GM19467 (cell line): ENCODE measurements around the gene OPTN.
"Not testable (repeated sequence)": the region's sequence is repeated elsewhere in the genome, so short reads cannot be mapped to it uniquely, and the experiment has no call there.

Experiments
- ATAC-seq: cut with Tn5 transposase; IDR thresholded peaks from one replicate; pipeline ENCODE4 v1.9.1; 2021; ENCODE audit warnings: mild to moderate bottlenecking, moderate library complexity; ENCODE audit not compliant: unreplicated experiment

OPTN gene

DNA sequence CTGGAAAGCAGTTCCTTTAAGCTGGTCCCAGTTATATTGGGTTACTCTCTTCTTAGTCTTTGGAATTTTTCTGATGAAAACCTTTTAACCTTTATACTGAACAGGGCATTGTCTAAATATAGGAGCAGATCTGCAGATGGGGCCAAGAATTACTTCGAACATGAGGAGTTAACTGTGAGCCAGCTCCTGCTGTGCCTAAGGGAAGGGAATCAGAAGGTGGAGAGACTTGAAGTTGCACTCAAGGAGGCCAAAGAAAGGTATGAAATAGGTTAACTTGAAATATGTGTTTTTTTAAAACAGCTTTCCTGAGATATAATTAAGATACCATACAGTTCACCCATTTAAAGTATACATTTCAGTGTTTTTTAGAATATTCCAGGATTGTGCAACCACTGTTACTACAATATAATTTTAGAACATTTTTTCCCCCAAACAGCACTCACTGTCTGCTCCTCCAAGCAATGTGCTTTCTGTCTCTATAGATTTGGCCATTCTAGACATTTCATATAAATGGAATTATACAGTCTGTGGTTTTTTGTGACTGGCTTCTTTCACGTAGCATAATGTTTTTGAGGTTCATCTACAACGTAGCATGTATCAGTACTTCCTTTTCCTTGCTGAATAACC, 18.9 kb downstream of the OPTN start:
- no peak for ATAC-seq

DNA sequence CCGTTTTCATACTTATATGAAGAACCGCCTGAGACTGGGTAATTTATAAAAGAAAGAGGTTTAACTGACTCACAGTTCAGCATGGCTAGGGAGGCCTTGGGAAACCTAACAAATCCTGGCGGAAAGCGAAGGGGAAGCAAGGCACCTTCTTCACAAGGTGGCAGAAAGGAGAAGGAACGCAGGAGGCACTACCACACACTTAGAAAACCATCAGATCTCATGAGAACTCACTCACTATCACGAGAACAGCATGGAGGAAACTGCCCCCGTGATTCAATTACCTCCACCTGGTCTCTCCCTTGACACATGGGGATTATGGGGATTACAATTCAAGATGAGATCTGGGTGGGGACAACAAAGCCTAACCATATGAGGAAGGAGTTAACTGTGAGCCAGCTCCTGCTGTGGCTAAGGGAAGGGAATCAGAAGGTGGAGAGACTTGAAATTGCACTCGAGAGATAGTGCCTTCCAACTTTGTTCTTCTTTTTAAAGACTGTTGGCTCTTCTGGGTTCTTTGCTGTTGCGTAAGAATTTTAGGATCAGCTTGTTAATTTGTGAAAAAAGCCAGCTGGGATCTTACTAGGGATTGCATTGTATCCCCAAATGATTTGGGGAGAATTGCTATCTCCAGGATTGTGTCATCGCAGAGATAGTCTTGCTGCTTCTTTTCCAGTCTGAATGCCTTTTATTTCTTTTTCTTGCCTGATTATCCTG, 21.0 kb downstream of the OPTN start:
- no peak for ATAC-seq

DNA sequence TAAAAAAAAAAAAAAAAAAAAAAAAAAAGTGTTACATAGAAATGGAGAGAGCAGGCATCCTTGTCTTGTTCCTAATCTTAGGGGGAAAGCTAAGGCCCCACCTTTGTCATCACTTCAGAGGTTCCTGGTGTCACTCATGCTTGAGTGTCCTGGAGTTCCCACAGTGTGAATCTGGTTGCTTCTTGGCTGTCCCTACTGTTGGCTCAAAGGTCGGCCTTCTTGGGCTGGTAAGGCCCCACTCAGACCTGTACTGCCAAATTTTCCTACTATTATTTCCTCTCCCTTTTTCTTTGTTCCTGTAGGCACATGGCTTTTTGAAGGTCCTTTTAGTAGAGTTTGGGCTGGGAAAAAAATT, 21.5 kb downstream of the OPTN start:
- no peak for ATAC-seq

DNA sequence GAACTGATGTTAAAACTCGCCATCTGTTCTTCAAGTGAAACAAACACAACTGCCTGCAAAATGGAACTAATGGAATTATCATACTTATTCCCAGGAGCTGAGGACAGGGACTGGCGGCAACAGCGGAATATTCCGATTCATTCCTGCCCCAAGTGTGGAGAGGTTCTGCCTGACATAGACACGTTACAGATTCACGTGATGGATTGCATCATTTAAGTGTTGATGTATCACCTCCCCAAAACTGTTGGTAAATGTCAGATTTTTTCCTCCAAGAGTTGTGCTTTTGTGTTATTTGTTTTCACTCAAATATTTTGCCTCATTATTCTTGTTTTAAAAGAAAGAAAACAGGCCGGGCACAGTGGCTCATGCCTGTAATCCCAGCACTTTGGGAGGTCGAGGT, 36.7 kb downstream of the OPTN start:
- no peak for ATAC-seq

DNA sequence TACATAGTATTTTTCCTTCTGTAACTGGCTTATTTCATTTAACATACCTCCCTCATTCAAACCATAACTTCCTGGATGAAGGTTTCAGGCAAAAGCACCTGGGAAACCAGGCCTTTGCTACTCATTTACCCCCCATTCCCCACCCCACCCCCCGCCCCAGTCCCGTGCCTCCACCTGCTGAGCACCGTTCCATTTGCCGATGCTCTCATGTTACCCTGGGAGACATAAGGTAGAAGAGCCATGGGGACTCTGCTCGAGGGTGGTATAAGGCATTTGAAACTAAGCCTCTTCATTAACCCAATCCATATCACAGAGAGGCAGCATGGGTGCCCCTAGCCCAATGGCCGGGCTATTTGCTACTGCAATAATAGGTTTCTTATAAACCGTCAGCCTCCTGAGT, 39.2 kb downstream of the OPTN start:
- ATAC-seq: no peak

- ATAC-seq: no peak
These were observed 39.7 kb downstream of the OPTN start for GRCh38 chr10:13139676-13140075.

DNA sequence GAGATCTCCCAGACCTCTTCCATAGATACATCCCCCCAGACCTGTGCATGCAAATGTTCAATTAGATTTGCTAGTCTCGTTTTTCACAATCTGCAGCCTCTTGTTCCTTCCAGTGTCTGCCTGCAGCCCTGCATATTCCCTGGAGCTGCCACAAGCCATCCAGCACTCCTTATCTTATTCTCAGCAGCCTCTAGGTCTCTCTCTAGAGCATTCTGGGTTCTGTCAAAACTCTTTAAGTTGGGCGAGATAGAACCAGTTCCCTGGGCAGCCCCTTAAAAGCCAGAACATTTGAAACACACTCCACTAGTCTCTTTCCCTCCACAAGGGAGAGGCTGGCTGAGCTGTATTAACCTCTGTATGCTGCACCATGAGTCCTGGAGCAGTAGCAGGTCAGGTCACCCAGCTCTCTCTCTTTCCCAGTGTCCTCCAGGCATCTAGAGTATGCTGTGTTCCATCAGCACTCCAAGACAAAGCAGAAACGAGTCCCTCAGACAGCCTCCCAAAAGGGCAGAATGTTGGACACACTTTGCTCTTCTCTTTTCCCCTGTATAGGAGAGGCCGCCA, 40.7 kb downstream of the OPTN start:
- ATAC-seq: no peak

DNA sequence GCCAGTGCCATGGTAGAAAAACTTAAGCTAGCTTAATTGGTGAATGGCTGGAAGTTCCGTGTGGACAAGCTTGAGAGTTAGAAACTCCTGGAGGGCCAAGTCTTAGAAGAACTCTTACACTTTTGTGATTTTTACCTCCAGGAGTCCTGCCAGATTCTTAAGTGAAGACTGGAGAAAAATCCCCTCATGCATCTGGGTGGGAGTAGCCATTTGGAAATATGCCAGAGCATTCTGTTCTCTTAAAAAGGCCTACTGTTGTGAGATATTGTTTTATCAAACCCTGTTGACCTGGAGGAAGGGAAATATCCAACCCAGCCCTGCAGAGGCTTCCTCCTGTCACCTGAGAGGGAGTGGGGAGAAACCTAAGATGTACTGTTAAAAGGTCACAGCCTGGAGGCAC, 43.8 kb downstream of the OPTN start:
- no peak for ATAC-seq

DNA sequence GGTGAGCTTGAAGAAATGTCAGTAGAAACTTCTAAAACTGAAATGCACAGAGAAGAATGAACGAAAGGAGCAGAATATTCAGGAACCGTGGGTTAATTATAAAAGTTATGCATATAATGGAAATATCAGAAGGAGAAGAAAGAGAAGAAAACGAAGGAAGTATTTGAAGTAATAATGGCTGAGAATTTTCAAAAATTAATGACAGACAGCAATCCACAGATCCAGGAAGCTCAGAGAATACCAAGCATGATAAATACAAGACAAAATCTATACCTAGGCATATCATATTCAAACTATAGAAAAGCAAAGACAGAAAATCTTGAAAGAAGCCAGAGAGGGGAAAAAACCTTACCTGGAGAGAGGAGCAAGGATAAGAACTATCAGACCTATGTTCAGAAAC, 44.9 kb downstream of the OPTN start:
- no peak for ATAC-seq

GRCh38 chr10:13146379-13146778, 46.4 kb downstream of the OPTN start:
- no peak for ATAC-seq

GRCh38 chr10:13147161-13147560, 47.2 kb downstream of the OPTN start:
- no peak for ATAC-seq

- ATAC-seq: no peak
These were observed 52.3 kb downstream of the OPTN start for GRCh38 chr10:13152296-13152695.

DNA sequence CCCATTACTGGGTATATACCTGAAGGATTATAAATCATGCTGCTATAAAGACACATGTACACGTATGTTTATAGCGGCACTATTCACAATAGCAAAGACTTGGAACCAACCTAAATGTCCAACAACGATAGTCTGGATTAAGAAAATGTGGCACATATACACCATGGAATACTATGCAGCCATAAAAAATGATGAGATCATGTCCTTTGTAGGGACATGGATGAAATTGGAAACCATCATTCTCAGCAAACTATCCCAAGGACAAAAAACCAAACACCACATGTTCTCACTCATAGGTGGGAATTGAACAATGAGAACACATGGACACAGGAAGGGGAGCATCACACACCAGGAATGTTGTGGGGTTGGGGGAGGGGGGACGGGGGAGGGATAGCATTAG, 55.9 kb downstream of the OPTN start:
- ATAC-seq: not testable (repeated sequence)

DNA sequence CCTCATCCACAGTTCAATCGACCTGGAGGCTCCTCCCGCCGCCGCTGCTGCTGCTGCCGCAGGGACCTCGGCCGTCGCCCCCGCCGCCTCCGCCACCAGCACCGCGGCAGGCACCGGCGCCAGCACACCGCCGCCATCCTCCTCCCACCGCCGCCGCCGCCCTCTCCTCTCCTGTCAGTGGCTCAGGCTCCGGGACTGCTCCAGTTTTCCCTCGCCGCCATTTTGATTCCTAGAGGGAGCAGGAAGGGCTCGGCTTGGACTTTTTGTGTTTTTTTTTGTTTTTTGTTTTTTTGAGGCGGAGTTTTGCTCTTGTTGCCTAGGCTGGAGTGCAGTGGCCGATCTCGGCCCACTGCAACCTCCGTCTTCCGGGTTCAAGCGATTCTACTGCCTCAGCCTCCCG, 58.4 kb downstream of the OPTN start:
- no peak for ATAC-seq

DNA sequence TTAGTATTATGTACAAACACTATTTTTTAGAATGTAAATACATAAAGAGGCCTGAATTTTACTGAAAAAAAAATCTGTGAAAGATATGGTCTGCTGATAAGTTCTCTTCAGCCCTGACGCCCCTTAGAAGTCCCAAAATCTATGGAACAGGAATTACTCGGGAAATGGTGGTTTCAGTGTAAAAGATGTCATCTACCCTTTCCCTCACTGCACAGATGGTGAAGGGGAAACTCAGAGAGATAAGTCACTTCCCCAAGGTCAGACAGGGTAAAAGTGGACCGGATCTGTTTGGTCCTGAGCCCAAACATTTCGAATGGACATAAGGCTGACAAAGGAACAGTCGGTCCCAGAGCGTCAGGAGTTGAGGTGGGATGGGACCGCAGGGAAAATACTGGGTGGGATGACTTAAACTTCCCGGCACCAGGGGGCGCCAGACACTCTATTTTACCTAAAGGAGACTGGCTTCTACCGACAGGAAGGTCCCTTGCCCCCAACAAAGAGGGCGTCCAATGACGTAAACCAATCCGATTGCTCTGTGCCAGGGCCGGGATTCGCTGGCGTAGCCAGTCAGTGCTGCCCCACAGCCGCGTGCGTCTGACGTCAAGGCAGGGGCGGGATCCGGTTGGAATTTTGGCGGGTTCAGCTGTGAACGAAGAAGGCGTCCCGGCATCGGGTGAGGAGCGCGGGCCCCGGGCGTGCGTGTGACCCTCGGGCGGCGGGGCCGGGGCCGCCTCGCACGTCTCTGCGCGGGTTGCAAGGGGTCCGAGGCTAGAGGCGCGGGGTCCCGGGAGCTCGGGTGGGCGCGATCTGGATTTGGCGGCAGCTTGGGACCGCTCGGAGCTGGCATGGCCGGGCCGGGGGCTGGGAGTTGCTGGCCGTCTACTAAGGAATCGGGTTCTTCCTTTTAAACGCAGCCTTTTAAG, 61.2 kb downstream of the OPTN start, which contains the start of gene MCM10:
Gene MCM10 (plus strand): TSS at position 625 of the 923 bp plus-strand sequence. CDS start 2,645 bp downstream, outside the sequence.
- peak; percentile 99 for ATAC-seq

DNA sequence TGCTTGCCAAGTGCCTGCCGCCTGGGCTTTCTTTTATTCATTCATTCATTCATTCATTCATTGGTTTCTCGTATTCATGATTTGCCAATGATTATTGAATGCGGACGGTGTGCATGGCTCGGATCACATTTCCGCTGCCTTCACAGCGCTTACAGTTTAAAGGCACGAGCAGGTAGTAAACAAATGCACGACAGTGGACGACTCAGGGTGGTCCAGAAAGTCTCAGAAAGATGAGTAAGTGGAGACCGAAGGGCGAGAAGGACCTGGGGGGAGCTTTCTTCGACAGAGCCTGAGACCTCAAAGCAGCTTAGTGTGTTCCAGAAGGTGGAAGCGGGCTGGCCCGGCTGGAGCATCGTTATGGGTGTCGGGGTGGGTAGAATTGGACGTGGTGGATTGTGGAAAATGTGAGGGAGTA, 61.9 kb downstream of the OPTN start:
- no peak for ATAC-seq

DNA sequence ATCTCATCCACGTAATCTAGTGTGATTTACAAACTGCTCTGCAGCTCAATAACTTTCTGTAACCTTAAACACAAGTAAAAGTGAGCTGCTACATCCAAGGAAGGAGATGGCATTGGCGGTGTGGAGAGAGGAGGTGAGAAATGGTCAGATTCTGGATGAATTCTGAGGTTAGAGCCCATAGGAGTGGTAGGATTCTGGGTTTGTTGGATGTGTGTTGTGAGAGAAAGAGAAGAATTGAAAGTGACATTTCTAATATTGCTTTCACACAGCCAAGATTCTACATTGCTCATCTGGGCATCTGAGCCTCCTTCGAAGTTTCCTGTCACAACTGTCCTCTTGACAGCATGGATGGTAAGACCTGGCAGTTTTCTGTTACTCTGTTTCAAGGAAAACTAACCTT, 63.9 kb downstream of the OPTN start:
- no peak for ATAC-seq

DNA sequence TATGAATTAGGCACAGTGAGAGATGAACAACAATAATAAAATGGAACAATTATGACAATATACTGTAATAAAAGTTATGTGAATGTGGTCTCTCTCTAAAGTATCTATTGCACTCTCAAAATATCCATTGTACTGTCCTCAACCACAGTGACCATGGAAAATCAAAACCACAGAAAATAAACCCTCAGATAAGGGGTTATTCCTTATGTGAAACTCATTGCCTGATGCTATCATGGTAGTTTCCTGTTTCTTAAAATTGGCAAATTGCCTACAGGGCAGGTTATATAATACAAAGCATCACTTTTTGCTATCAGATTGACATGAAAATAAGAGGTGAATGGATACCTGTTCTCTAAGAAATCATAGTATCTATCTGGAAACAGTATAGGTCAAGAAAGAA, 65.2 kb downstream of the OPTN start:
- ATAC-seq: no peak

- ATAC-seq: no peak
These were observed 67.6 kb downstream of the OPTN start for GRCh38 chr10:13167568-13167967.

GRCh38 chr10:13168781-13169180, 68.8 kb downstream of the OPTN start:
- ATAC-seq: no peak

DNA sequence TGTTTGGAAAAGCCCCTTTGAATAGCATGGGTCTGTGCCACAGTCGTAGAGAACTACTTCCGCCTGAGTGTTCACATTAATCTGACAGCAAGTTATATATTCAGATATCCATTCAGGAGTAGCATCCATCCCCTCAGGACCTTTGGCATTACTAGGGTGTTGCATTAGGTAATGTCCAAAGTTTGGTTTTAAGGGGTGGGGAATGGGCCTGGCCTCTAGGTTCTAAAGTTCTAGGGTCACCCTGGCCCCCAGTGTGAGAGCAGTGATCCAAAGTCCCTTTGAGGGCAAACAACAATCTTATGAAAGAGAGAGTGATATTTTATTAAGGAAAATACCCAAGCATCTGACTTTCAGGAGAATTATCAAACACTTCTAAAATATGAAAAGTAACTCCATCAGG, 73.7 kb downstream of the OPTN start:
- ATAC-seq: no peak
